ENCODE results near the gene ZNF142.

The ZNF142 gene

DNA sequence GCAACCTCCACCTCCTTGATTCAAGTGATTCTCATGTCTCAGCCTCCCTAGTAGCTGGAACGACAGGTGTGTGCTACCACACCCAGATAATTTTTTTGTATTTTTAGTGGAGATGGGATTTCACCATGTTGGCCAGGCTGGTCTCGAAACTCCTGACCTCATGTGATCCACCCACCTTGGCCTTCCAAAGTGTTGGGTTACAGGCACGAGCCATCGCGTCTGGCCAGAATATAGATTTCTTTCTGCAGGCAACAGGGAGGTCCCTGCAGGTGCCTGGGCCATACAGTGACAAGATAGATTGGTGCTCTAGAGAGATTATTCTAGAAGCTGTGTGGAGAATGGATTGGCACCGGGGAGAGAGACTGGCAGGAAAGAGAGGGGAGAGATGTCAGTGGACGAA lies 38.4 kb downstream of the ZNF142 start:
- no peak overlapping the region for H3K9ac ChIP-seq (ENCODE audit: low read depth, low read length)
- no peaks in the 10 kb centered on the region for H3K36me3 ChIP-seq (ENCODE audit: control insufficient read depth, insufficient read depth, low read length)
- no peaks in the 10 kb centered on the region for H3K27me3 ChIP-seq (ENCODE audit: control insufficient read depth, insufficient read depth, low read length)
- no peak overlapping the region for H3K4me3 ChIP-seq (ENCODE audit: low read depth, low read length)
- H3K4me1 ChIP-seq (ENCODE audit: control insufficient read depth, insufficient read depth, low read length): no peaks in the 10 kb centered on the region
- no peaks in the 10 kb centered on the region for H3K9me3 ChIP-seq (ENCODE audit: control insufficient read depth, insufficient read depth, low read length)

DNA sequence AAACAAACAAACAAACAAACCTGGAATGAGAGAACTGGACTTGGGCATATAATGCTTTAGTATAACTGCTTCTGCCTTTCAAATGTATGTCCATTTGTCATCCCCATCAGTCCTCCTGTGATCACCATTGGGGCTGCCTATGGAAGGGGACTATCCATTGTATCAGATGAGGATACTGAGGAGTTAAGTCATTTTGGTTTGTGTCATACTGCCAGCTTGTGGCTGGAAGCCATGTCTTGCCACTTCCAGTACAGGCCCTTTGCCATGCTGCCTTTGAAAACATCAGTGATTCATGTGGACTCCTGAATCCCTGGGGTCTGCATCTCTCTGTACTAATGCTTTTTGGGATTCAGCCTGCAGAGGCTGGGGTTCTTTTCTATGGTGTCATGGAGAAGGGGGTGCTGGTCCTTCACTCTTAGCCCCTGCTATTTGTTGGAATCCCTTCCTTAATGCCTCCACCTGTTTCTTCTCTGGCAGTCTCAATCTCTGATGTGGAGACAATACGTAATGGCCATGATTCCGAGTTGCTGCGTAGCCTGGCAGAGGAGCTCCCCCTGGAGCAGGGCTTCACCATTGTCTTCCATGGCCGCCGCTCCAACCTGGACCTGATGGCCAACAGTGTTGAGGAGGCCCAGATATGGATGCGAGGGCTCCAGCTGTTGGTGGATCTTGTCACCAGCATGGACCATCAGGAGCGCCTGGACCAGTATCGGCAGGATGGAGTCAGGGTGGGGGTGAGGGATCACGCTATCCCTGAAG lies 41.1 kb downstream of the ZNF142 start:
- H3K9me3 ChIP-seq (ENCODE audit: control insufficient read depth, insufficient read depth, low read length): no peaks in the 10 kb centered on the region
- no peak overlapping the region for H3K4me3 ChIP-seq (ENCODE audit: low read depth, low read length)
- H3K27me3 ChIP-seq (ENCODE audit: control insufficient read depth, insufficient read depth, low read length): no peaks in the 10 kb centered on the region
- no peaks in the 10 kb centered on the region for H3K36me3 ChIP-seq (ENCODE audit: control insufficient read depth, insufficient read depth, low read length)
- no peaks in the 10 kb centered on the region for H3K4me1 ChIP-seq (ENCODE audit: control insufficient read depth, insufficient read depth, low read length)
- no peak overlapping the region for H3K9ac ChIP-seq (ENCODE audit: low read depth, low read length)

GRCh38 chr2:218615868-218616315 lies 43.5 kb downstream of the ZNF142 start:
- Histone ChIP-seq H3K9me3 (ENCODE audit: control insufficient read depth, insufficient read depth, low read length) (no peaks in the 10 kb centered on the region), H3K4me3 (ENCODE audit: low read depth, low read length) (no peak overlapping the region), H3K27me3 (ENCODE audit: control insufficient read depth, insufficient read depth, low read length) (no peaks in the 10 kb centered on the region), H3K4me1 (ENCODE audit: control insufficient read depth, insufficient read depth, low read length) (no peaks in the 10 kb centered on the region), H3K9ac (ENCODE audit: low read depth, low read length) (no peak overlapping the region), H3K36me3 (ENCODE audit: control insufficient read depth, insufficient read depth, low read length) (no peaks in the 10 kb centered on the region)

DNA sequence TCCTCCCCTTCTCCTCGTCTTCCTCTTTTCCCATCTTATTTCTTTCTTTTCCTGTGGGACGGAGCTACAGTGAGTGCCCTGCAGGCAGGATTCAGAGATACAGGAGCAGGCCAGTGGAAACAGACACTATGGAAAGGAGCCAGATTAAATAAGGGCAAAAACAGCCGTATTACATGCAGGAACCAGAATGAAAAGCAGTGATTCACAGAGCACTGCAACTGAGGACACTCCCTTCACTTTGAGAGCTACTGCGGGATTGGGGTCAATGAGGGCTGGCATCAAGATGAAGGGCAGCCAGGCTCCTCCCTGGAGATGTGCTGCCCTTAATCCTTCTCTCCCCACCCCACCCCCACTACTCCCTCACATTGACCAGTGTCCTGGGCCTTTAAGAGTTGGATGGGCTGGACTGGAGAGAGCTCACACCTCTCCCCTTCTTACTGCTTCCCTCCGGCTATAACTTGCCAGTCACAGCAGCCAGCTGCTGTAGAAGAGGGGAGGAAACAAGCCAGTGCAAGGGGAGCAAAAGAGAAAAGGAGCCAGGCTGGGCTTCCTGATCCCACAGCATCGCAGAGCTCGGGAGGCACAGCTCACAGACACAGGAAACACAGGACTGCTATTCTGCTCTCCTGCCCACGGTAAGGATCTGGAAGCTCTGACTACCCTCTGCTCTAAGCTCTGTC lies 51.8 kb downstream of the ZNF142 start, which contains the start of gene PLCD4:
TSS of gene PLCD4 (plus strand) at position 464 of the 680 bp plus-strand sequence. CDS start 7,841 bp downstream, outside the sequence.
- peaks cover 13% of the 10 kb centered on the region for H3K4me1 ChIP-seq (ENCODE audit: control insufficient read depth, insufficient read depth, low read length)
- no peaks in the 10 kb centered on the region for H3K36me3 ChIP-seq (ENCODE audit: control insufficient read depth, insufficient read depth, low read length)
- H3K4me3 ChIP-seq (ENCODE audit: low read depth, low read length): peak within 1 kb of the TSS; percentile 8
- H3K9me3 ChIP-seq (ENCODE audit: control insufficient read depth, insufficient read depth, low read length): no peaks in the 10 kb centered on the region
- no peaks in the 10 kb centered on the region for H3K27me3 ChIP-seq (ENCODE audit: control insufficient read depth, insufficient read depth, low read length)
- H3K9ac ChIP-seq (ENCODE audit: low read depth, low read length): no peak within 1 kb of the TSS

DNA sequence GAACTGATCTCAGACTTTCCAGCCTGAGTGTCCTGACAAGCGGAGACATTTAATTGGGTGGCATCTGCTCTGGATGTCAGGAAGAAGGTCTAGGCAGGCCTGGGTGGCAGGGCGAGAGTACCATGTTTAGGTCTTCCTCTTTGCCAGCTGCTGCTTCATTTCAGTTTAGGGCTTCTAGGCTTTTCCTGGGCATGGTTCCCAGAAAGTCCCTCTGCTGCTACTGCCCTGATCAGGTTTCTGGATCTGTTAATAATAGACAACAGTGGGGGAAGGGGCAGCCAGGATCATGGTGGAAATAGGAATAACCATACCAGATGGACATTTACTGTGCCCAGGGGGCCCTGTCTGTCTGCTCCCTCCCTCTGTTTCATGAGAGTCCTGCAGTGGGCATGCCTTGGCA lies 54.0 kb downstream of the ZNF142 start:
- Histone ChIP-seq H3K4me1 (ENCODE audit: control insufficient read depth, insufficient read depth, low read length) (peaks cover 13% of the 10 kb centered on the region), H3K4me3 (ENCODE audit: low read depth, low read length) (no peak overlapping the region), H3K9ac (ENCODE audit: low read depth, low read length) (no peak overlapping the region), H3K36me3 (ENCODE audit: control insufficient read depth, insufficient read depth, low read length) (no peaks in the 10 kb centered on the region), H3K9me3 (ENCODE audit: control insufficient read depth, insufficient read depth, low read length) (no peaks in the 10 kb centered on the region), H3K27me3 (ENCODE audit: control insufficient read depth, insufficient read depth, low read length) (no peaks in the 10 kb centered on the region)
